H9 (cell line): ENCODE data around the gene EAF1. TPM values are rescaled to one million over a fixed set of nuclear protein-coding genes. Genes with fewer than 3 reads are reported as not detected.

Source experiments
- DNase-seq: peaks from one replicate; pipeline ENCODE4 v3.0.0-alpha.2; 2017
- H2AFZ ChIP-seq: one replicate; pipeline ENCODE4 v1.6.1; 2013; ENCODE audit warnings: mild to moderate bottlenecking, low read length, control low read depth, moderate library complexity
- H2AK5ac ChIP-seq: 2 replicates; pipeline ENCODE4 v1.6.1; 2013; ENCODE audit warnings: low read length, control low read depth, mixed read lengths; ENCODE audit not compliant: insufficient read length
- H2BK120ac ChIP-seq: one replicate; pipeline ENCODE4 v1.6.1; 2013; ENCODE audit warnings: low read depth, mild to moderate bottlenecking, low read length, control low read depth, inconsistent platforms; ENCODE audit not compliant: poor library complexity, severe bottlenecking
- H2BK12ac ChIP-seq: 2 replicates; pipeline ENCODE4 v1.6.1; 2013; ENCODE audit warnings: low read length, control low read depth, mixed read lengths, low read depth; ENCODE audit not compliant: insufficient read length
- H2BK15ac ChIP-seq: 2 replicates; pipeline ENCODE4 v1.6.1; 2013; ENCODE audit warnings: low read depth, low read length, control low read depth
- H2BK20ac ChIP-seq: one replicate; pipeline ENCODE4 v1.6.1; 2013; ENCODE audit warnings: low read depth, mild to moderate bottlenecking, low read length, control low read depth, inconsistent platforms; ENCODE audit not compliant: poor library complexity, severe bottlenecking
- H2BK5ac ChIP-seq: 2 replicates; pipeline ENCODE4 v1.6.1; 2013; ENCODE audit warnings: low read length, control low read depth, mixed read lengths; ENCODE audit not compliant: insufficient read length
- H3K14ac ChIP-seq: 2 replicates; pipeline ENCODE4 v1.6.1; 2013; ENCODE audit warnings: low read length, control low read depth; ENCODE audit not compliant: insufficient read depth
- H3K18ac ChIP-seq: 2 replicates; pipeline ENCODE4 v1.6.1; 2013; ENCODE audit warnings: low read depth, mild to moderate bottlenecking, mixed read lengths, low read length, control low read depth; ENCODE audit not compliant: insufficient read length
- H3K23ac ChIP-seq: 2 replicates; pipeline ENCODE4 v1.6.1; 2013; ENCODE audit warnings: low read length, control low read depth, mixed read lengths, low read depth; ENCODE audit not compliant: insufficient read length
- H3K23me2 ChIP-seq: 2 replicates; pipeline ENCODE4 v1.6.1; 2013; ENCODE audit warnings: low read depth, mild to moderate bottlenecking, mixed read lengths, low read length, control low read depth; ENCODE audit not compliant: insufficient read length, poor library complexity, severe bottlenecking
- H3K27ac ChIP-seq: 2 replicates; pipeline ENCODE4 v1.5.1; 2013; ENCODE audit warnings: low read length, control low read depth, mixed read lengths, low read depth; ENCODE audit not compliant: insufficient read length
- H3K27me3 ChIP-seq: 2 replicates; pipeline ENCODE4 v1.6.1; 2013; ENCODE audit warnings: low read length, control low read depth, inconsistent platforms; ENCODE audit not compliant: insufficient read depth
- H3K4ac ChIP-seq: 2 replicates; pipeline ENCODE4 v1.6.1; 2013; ENCODE audit warnings: low read depth, mild to moderate bottlenecking, control low read depth, inconsistent platforms, low read length, moderate library complexity
- H3K4me1 ChIP-seq: 2 replicates; pipeline ENCODE4 v1.6.1; 2013; ENCODE audit warnings: low read length, control low read depth, inconsistent platforms; ENCODE audit not compliant: insufficient read depth
- H3K4me2 ChIP-seq: 2 replicates; pipeline ENCODE4 v1.6.1; 2013; ENCODE audit warnings: low read length, control low read depth, mixed read lengths; ENCODE audit not compliant: insufficient read length, insufficient read depth
- H3K56ac ChIP-seq: 2 replicates; pipeline ENCODE4 v1.6.1; 2013; ENCODE audit warnings: low read depth, mild to moderate bottlenecking, mixed read lengths, low read length, control low read depth; ENCODE audit not compliant: insufficient read length
- H3K79me1 ChIP-seq: 2 replicates; pipeline ENCODE4 v1.6.1; 2013; ENCODE audit warnings: low read depth, mild to moderate bottlenecking, moderate library complexity, low read length, control low read depth, inconsistent platforms; ENCODE audit not compliant: insufficient read depth, poor library complexity, severe bottlenecking
- H3K79me2 ChIP-seq: 2 replicates; pipeline ENCODE4 v1.6.1; 2013; ENCODE audit warnings: low read length, control low read depth, inconsistent platforms; ENCODE audit not compliant: insufficient read depth
- H3K9ac ChIP-seq: 2 replicates; pipeline ENCODE4 v1.6.1; 2013; ENCODE audit warnings: low read length, control low read depth, mixed read lengths; ENCODE audit not compliant: insufficient read length; ENCODE audit errors: extremely low read depth
- H3K9me3 ChIP-seq: one replicate; pipeline ENCODE4 v1.6.1; 2013; ENCODE audit warnings: low read depth, low read length, inconsistent platforms; ENCODE audit not compliant: control insufficient read depth
- H3T11ph ChIP-seq: one replicate; pipeline ENCODE4 v1.6.1; 2013; ENCODE audit warnings: mild to moderate bottlenecking, low read length, control low read depth, inconsistent platforms
- H4K20me1 ChIP-seq: one replicate; pipeline ENCODE4 v1.6.1; 2013; ENCODE audit not compliant: control insufficient read depth, insufficient read length, insufficient read depth
- H4K5ac ChIP-seq: 2 replicates; pipeline ENCODE4 v1.6.1; 2013; ENCODE audit warnings: low read depth, mild to moderate bottlenecking, mixed read lengths, low read length, control low read depth; ENCODE audit not compliant: insufficient read length
- H4K8ac ChIP-seq: replicated peaks from 2 replicates; pipeline ENCODE4 v1.6.1; 2013; ENCODE audit warnings: low read length, control low read depth, mixed read lengths, low read depth; ENCODE audit not compliant: insufficient read length
- H4K91ac ChIP-seq: 2 replicates; pipeline ENCODE4 v1.6.1; 2013; ENCODE audit warnings: low read depth, mild to moderate bottlenecking, moderate library complexity, mixed read lengths, low read length, control low read depth; ENCODE audit not compliant: insufficient read length
- H3K27ac Mint-ChIP-seq, 3 experiments: 2 replicates in 2 of 3; 3 replicates in 1 of 3; pipeline ENCODE4 v1.8.0; 2020 to 2021; ENCODE audit warnings: mixed read lengths in 3 of 3, mild to moderate bottlenecking in 1 of 3, moderate library complexity in 1 of 3
- H3K27me3 Mint-ChIP-seq: 2 replicates; pipeline ENCODE4 v1.8.0; 2021; ENCODE audit warnings: low read depth, mild to moderate bottlenecking, moderate library complexity, mixed read lengths
- H3K36me3 Mint-ChIP-seq, 3 experiments: 2 replicates in 2 of 3; 3 replicates in 1 of 3; pipeline ENCODE4 v1.8.0; 2020 to 2021; ENCODE audit warnings: low read depth in 3 of 3, mixed read lengths in 3 of 3; ENCODE audit not compliant: insufficient read depth in 1 of 3
- H3K4me1 Mint-ChIP-seq, 2 experiments: 2 replicates each; pipeline ENCODE4 v1.8.0; 2020; ENCODE audit warnings: mixed read lengths in 2 of 2
- H3K4me3 Mint-ChIP-seq, 2 experiments: 2 replicates in 1 of 2; 3 replicates in 1 of 2; pipeline ENCODE4 v1.8.0; 2020 to 2021; ENCODE audit warnings: mild to moderate bottlenecking in 2 of 2, mixed read lengths in 2 of 2, moderate library complexity in 1 of 2
- H3K9me3 Mint-ChIP-seq, 2 experiments: 2 replicates in 1 of 2; 3 replicates in 1 of 2; pipeline ENCODE4 v1.8.0; 2020; ENCODE audit warnings: mild to moderate bottlenecking in 2 of 2, mixed read lengths in 2 of 2, moderate library complexity in 1 of 2
- WGBS: extraction: QIAGEN DNeasy Blood & Tissue Kit; methylation state at CpG from one replicate; pipeline ENCODE4 v1.1.7; 2013; ENCODE audit warnings: missing lambda C conversion rate, low lambda C conversion rate, mixed read lengths; ENCODE audit not compliant: insufficient read length; ENCODE audit errors: extremely low coverage; 5-methylcytosine and 5-hydroxymethylcytosine counted together
- total RNA-seq: library from RNA; stranded (reverse); gene quantifications from 2 replicates; pipeline ENCODE4 v1.2.1, GENCODE V29; 2021
- TF ChIP-seq, protein P1 (sequence below): fragments of 200-600 bp; sonication (generic); conservative IDR thresholded peaks from 3 replicates; pipeline ENCODE4 v1.8.0; 2021; ENCODE audit warnings: antibody characterized with exemption, mild to moderate bottlenecking

EAF1 gene
- total RNA-seq, 1 experiment from 2014 or later: 34.3 TPM

- H3K79me1 ChIP-seq: no peaks in the 10 kb centered on the region
- H2BK12ac ChIP-seq: no peak overlapping the region
- H3K27me3 Mint-ChIP-seq: peaks cover 21% of the 10 kb centered on the region
- peaks cover 2 to 3% of the 10 kb centered on the region in 2 experiments; a peak in 2 of 4 replicates for H3K4me1 Mint-ChIP-seq
- H4K8ac ChIP-seq: no peak overlapping the region
- H4K91ac ChIP-seq: no peak overlapping the region
- H3K23me2 ChIP-seq: no peaks in the 10 kb centered on the region
- no peak overlapping the region for H3K27ac ChIP-seq
- TF ChIP-seq, protein P1, sequence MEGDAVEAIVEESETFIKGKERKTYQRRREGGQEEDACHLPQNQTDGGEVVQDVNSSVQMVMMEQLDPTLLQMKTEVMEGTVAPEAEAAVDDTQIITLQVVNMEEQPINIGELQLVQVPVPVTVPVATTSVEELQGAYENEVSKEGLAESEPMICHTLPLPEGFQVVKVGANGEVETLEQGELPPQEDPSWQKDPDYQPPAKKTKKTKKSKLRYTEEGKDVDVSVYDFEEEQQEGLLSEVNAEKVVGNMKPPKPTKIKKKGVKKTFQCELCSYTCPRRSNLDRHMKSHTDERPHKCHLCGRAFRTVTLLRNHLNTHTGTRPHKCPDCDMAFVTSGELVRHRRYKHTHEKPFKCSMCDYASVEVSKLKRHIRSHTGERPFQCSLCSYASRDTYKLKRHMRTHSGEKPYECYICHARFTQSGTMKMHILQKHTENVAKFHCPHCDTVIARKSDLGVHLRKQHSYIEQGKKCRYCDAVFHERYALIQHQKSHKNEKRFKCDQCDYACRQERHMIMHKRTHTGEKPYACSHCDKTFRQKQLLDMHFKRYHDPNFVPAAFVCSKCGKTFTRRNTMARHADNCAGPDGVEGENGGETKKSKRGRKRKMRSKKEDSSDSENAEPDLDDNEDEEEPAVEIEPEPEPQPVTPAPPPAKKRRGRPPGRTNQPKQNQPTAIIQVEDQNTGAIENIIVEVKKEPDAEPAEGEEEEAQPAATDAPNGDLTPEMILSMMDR: no peak
- no peak overlapping the region for H3K14ac ChIP-seq
- no peak overlapping the region for H2BK15ac ChIP-seq
- H3K4ac ChIP-seq: no peak overlapping the region
- H4K20me1 ChIP-seq: no peaks in the 10 kb centered on the region
- H3K9me3 ChIP-seq: no peaks in the 10 kb centered on the region
- no peak overlapping the region for H3K9ac ChIP-seq
- no peaks in the 10 kb centered on the region; a peak in 1 of 5 replicates for H3K9me3 Mint-ChIP-seq
- no CpG with 5 or more reads among the region's 9 CpGs for WGBS
- no peak overlapping the region for H3K18ac ChIP-seq
- no peaks in the 10 kb centered on the region for H3K79me2 ChIP-seq
- no peak overlapping the region for H2BK20ac ChIP-seq
- no peaks in the 10 kb centered on the region for H3K4me1 ChIP-seq
- H3K4me3 Mint-ChIP-seq: no peak overlapping the region
- H4K5ac ChIP-seq: no peak overlapping the region
- no peak overlapping the region for H2BK5ac ChIP-seq
- H3T11ph ChIP-seq: no peak overlapping the region
- no peaks in the 10 kb centered on the region for H3K27me3 ChIP-seq
- no peak overlapping the region for H3K56ac ChIP-seq
- no peak overlapping the region for H3K27ac Mint-ChIP-seq
- H3K4me2 ChIP-seq: no peak overlapping the region
- no peaks in the 10 kb centered on the region for H3K36me3 Mint-ChIP-seq
- no peak overlapping the region for H3K23ac ChIP-seq
- H2BK120ac ChIP-seq: no peak overlapping the region
- no peak for DNase-seq
- no peak overlapping the region for H2AFZ ChIP-seq
- H2AK5ac ChIP-seq: no peak overlapping the region
Observed at GRCh38 chr3:15488002-15488401, 60.6 kb downstream of the EAF1 start.
